ENCODE results near the gene MCF2L. TPM values are rescaled to one million over a fixed set of nuclear protein-coding genes. Genes with fewer than 3 reads are reported as not detected.

MCF2L gene
- total RNA-seq, 1 experiment from 2014 or later: 5.9 TPM

GRCh38 chr13:113084094-113084942, 115.3 kb downstream of the MCF2L start:
- Histone ChIP-seq H3K9me3 (ENCODE audit: low read length) (no peaks in the 10 kb centered on the region), H3K4me2 (ENCODE audit: low read length) (peak overlapping the region; percentile 25; the same call in 1 of the 2 replicates), H3F3A (ENCODE audit: low read length, unreplicated experiment) (no peaks in the 10 kb centered on the region), H3K4me3 (ENCODE audit: low read length) (no peak overlapping the region), H3K36me3 (ENCODE audit: low read depth, low read length) (no peaks in the 10 kb centered on the region), H3K9ac (ENCODE audit: low read length) (no peak overlapping the region), H3K4me1 (ENCODE audit: insufficient read depth, low read length) (peaks cover 4% of the 10 kb centered on the region; the same call in 1 of the 2 replicates), H4K20me1 (ENCODE audit: low read length) (no peaks in the 10 kb centered on the region), H3K9me2 (replicated peaks; ENCODE audit: low read length) (no peaks in the 10 kb centered on the region), H3K27ac (ENCODE audit: low read length) (no peak overlapping the region), H3K79me2 (ENCODE audit: low read length) (no peaks in the 10 kb centered on the region), H3K27me3 (ENCODE audit: low read length) (no peaks in the 10 kb centered on the region), H2AFZ (ENCODE audit: low read length) (no peak overlapping the region; the same call in 1 of the 2 replicates)
- TF ChIP-seq CTCF (conservative IDR thresholded peaks at IDR 0.05; ENCODE audit: low read depth, low read length): peak; percentile 34; the same call in 1 of the 2 replicates
- no peak for TF ChIP-seq EZH2 (IDR thresholded peaks at IDR 0.05; ENCODE audit: low read length, unreplicated experiment)
- no peak for TF ChIP-seq EZH2phosphoT487 (IDR thresholded peaks at IDR 0.05; ENCODE audit: borderline replicate concordance, low read length)
- POLR2A ChIA-PET (ENCODE audit: unreplicated experiment): no interaction called here
- DNase-seq (no peak), ATAC-seq (no peak)
- CTCF ChIA-PET: no interaction called here
- no TSS peak for BruUV-seq (replicated peaks)
- intact Hi-C loops (cut with micrococcal nuclease): no loop called here

- Histone ChIP-seq H4K20me1 (ENCODE audit: low read length) (no peaks in the 10 kb centered on the region), H3K27ac (ENCODE audit: low read length) (no peak overlapping the region), H3K9ac (ENCODE audit: low read length) (no peak overlapping the region), H2AFZ (ENCODE audit: low read length) (no peak overlapping the region), H3K4me2 (ENCODE audit: low read length) (no peak overlapping the region), H3K4me1 (ENCODE audit: insufficient read depth, low read length) (peaks cover 4% of the 10 kb centered on the region; the same call in 1 of the 2 replicates), H3K9me2 (replicated peaks; ENCODE audit: low read length) (no peaks in the 10 kb centered on the region), H3K27me3 (ENCODE audit: low read length) (no peaks in the 10 kb centered on the region), H3K79me2 (ENCODE audit: low read length) (no peaks in the 10 kb centered on the region), H3K9me3 (ENCODE audit: low read length) (no peaks in the 10 kb centered on the region), H3F3A (ENCODE audit: low read length, unreplicated experiment) (no peaks in the 10 kb centered on the region), H3K36me3 (ENCODE audit: low read depth, low read length) (no peaks in the 10 kb centered on the region), H3K4me3 (ENCODE audit: low read length) (no peak overlapping the region)
- ATAC-seq (no peak), DNase-seq (no peak)
- ChIA-PET CTCF (no interaction called here), POLR2A (ENCODE audit: unreplicated experiment) (no interaction called here)
- no TSS peak for BruUV-seq (replicated peaks)
- TF ChIP-seq EZH2 (IDR thresholded peaks at IDR 0.05; ENCODE audit: low read length, unreplicated experiment): no peak
- TF ChIP-seq CTCF (conservative IDR thresholded peaks at IDR 0.05; ENCODE audit: low read depth, low read length): no peak
- TF ChIP-seq EZH2phosphoT487 (IDR thresholded peaks at IDR 0.05; ENCODE audit: borderline replicate concordance, low read length): no peak
- intact Hi-C loops (cut with micrococcal nuclease): no loop called here
Measured at GRCh38 chr13:113084943-113085540, 116.0 kb downstream of the MCF2L start.
